NCI-H510A treated with DMSO at 0.1 percent for 48 hours (cell line): ENCODE measurements around the gene GFM2.
"Not testable (repeated sequence)": the region's sequence is repeated elsewhere in the genome, so short reads cannot be mapped to it uniquely, and the experiment has no call there.

Source experiments
- DNase-seq: peaks from one replicate; lab custom pipeline; 2025; lab: John Stamatoyannopoulos, UW

GFM2 gene

GRCh38 chr5:74766849-74767578 lies at the start of gene GFM2, which contains the start of gene NSA2:
TSS of gene GFM2 (minus strand) at chr5:74767117. CDS start at chr5:74763742, 3,375 bp downstream.
TSS of gene NSA2 (plus strand) at chr5:74767249. CDS start at chr5:74767361, 112 bp downstream.
- DNase-seq: peak; percentile 75

- no peak for DNase-seq
Measured at GRCh38 chr5:74810915-74811314, 44.0 kb upstream of the GFM2 start.

GRCh38 chr5:74801941-74802340 lies 35.0 kb upstream of the GFM2 start:
- DNase-seq: no peak

- DNase-seq: no peak
Measured at GRCh38 chr5:74801197-74801596, 34.3 kb upstream of the GFM2 start.

- DNase-seq: no peak
Measured at GRCh38 chr5:74798977-74799911, 32.3 kb upstream of the GFM2 start.

GRCh38 chr5:74791669-74792068 lies 24.8 kb upstream of the GFM2 start:
- not testable (repeated sequence) for DNase-seq

- DNase-seq: no peak
Measured at GRCh38 chr5:74787424-74787823, 20.5 kb upstream of the GFM2 start.

- DNase-seq: no peak
Measured at GRCh38 chr5:74786851-74787250, 19.9 kb upstream of the GFM2 start.

- DNase-seq: no peak
Measured at GRCh38 chr5:74778609-74779008, 11.7 kb upstream of the GFM2 start.

GRCh38 chr5:74772359-74772758 lies 5.4 kb upstream of the GFM2 start:
- DNase-seq: no peak

GRCh38 chr5:74767579-74767913 lies 629 bp upstream of the GFM2 start:
- DNase-seq: no peak

- peak; percentile 8 for DNase-seq
Measured at GRCh38 chr5:74766418-74766848, 484 bp downstream of the GFM2 start.

- no peak for DNase-seq
Measured at GRCh38 chr5:74765929-74766328, 988 bp downstream of the GFM2 start.

- no peak for DNase-seq
Measured at GRCh38 chr5:74765201-74765600, 1.7 kb downstream of the GFM2 start.

- no peak for DNase-seq
Measured at GRCh38 chr5:74763504-74763903, 3.4 kb downstream of the GFM2 start.

- DNase-seq: no peak
Measured at GRCh38 chr5:74762599-74762998, 4.3 kb downstream of the GFM2 start.

- DNase-seq: no peak
Measured at GRCh38 chr5:74761241-74761640, 5.7 kb downstream of the GFM2 start.

GRCh38 chr5:74748742-74749141 lies 18.2 kb downstream of the GFM2 start:
- DNase-seq: not testable (repeated sequence)

- no peak for DNase-seq
Measured at GRCh38 chr5:74738406-74738805, 28.5 kb downstream of the GFM2 start.

GRCh38 chr5:74736759-74737158 lies 30.2 kb downstream of the GFM2 start:
- DNase-seq: no peak

- no peak for DNase-seq
Measured at GRCh38 chr5:74725331-74725730, 41.6 kb downstream of the GFM2 start.

- DNase-seq: no peak
Measured at GRCh38 chr5:74722271-74722670, 44.6 kb downstream of the GFM2 start.

- DNase-seq: peak; percentile 12
Measured at GRCh38 chr5:74717596-74717995, 49.3 kb downstream of the GFM2 start.
